HG02763 (cell line): ENCODE data around the gene TSKU.

Experiments
- ATAC-seq: cut with Tn5 transposase; IDR thresholded peaks from one replicate; pipeline ENCODE4 v1.9.1; 2021; ENCODE audit warnings: mild to moderate bottlenecking, moderate library complexity; ENCODE audit not compliant: unreplicated experiment

TSKU gene

GRCh38 chr11:76844511-76844910 lies 61.4 kb downstream of the TSKU start:
- ATAC-seq = no peak

GRCh38 chr11:76845069-76845468 lies 61.9 kb downstream of the TSKU start:
- no peak for ATAC-seq

GRCh38 chr11:76846441-76846840 lies 63.3 kb downstream of the TSKU start:
- no peak for ATAC-seq
